Glutamatergic neuron (in vitro differentiated cells): Measurements from ENCODE around the gene STKLD1. TPM values are rescaled to one million over a fixed set of nuclear protein-coding genes. Genes with fewer than 3 reads are reported as not detected.
A peak's percentile ranks its signal among the peaks of the same experiment; 100 is the strongest.

ENCODE experiments used
- DNase-seq: peaks from one replicate; pipeline ENCODE4 v3.0.0; 2022
- H3K27ac Mint-ChIP-seq: one replicate; pipeline ENCODE4 v1.8.0; 2020; ENCODE audit warnings: mild to moderate bottlenecking, mixed read lengths, inconsistent platforms; ENCODE audit not compliant: unreplicated experiment
- H3K27me3 Mint-ChIP-seq: one replicate; pipeline ENCODE4 v1.8.0; 2020; ENCODE audit warnings: mild to moderate bottlenecking, moderate library complexity, mixed read lengths, inconsistent platforms; ENCODE audit not compliant: unreplicated experiment
- H3K36me3 Mint-ChIP-seq: one replicate; pipeline ENCODE4 v1.8.0; 2020; ENCODE audit warnings: mild to moderate bottlenecking, mixed read lengths, inconsistent platforms; ENCODE audit not compliant: unreplicated experiment
- H3K4me1 Mint-ChIP-seq: one replicate; pipeline ENCODE4 v1.8.0; 2020; ENCODE audit warnings: mild to moderate bottlenecking, low read depth, mixed read lengths, inconsistent platforms; ENCODE audit not compliant: unreplicated experiment
- H3K4me3 Mint-ChIP-seq: one replicate; pipeline ENCODE4 v1.8.0; 2020; ENCODE audit warnings: mild to moderate bottlenecking, mixed read lengths, inconsistent platforms; ENCODE audit not compliant: unreplicated experiment
- H3K9me3 Mint-ChIP-seq: one replicate; pipeline ENCODE4 v1.8.0; 2020; ENCODE audit warnings: mild to moderate bottlenecking, moderate library complexity, mixed read lengths, inconsistent platforms; ENCODE audit not compliant: unreplicated experiment
- total RNA-seq: library from RNA; stranded (reverse); fragmentation: NEBNext Ultra II Directional; extraction: Animal tissue kit (Norgen Biotek cat#: 25700); gene quantifications from one replicate; pipeline ENCODE4 v1.2.1, GENCODE V29; 2021; ENCODE audit not compliant: unreplicated experiment
- TF ChIP-seq, protein P1 (sequence below): fragments of 200-600 bp; sonication (generic); IDR thresholded peaks from one replicate; pipeline ENCODE4 v1.5.0; 2021; ENCODE audit not compliant: partially characterized antibody, unreplicated experiment

The STKLD1 gene
- total RNA-seq, 1 donor from 2014 or later, result 2.6 TPM

- Mint-ChIP-seq H3K27me3 (peaks cover 6% of the 10 kb centered on the region), H3K36me3 (peaks cover 17% of the 10 kb centered on the region), H3K9me3 (peaks cover 17% of the 10 kb centered on the region), H3K4me3 (no peak overlapping the region), H3K27ac (no peak overlapping the region), H3K4me1 (peaks cover 19% of the 10 kb centered on the region)
- peak; percentile 48 for DNase-seq
- TF ChIP-seq, protein P1, sequence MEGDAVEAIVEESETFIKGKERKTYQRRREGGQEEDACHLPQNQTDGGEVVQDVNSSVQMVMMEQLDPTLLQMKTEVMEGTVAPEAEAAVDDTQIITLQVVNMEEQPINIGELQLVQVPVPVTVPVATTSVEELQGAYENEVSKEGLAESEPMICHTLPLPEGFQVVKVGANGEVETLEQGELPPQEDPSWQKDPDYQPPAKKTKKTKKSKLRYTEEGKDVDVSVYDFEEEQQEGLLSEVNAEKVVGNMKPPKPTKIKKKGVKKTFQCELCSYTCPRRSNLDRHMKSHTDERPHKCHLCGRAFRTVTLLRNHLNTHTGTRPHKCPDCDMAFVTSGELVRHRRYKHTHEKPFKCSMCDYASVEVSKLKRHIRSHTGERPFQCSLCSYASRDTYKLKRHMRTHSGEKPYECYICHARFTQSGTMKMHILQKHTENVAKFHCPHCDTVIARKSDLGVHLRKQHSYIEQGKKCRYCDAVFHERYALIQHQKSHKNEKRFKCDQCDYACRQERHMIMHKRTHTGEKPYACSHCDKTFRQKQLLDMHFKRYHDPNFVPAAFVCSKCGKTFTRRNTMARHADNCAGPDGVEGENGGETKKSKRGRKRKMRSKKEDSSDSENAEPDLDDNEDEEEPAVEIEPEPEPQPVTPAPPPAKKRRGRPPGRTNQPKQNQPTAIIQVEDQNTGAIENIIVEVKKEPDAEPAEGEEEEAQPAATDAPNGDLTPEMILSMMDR, result peak; percentile 37
Observed at GRCh38 chr9:133351908-133352634, 24.1 kb upstream of the STKLD1 start.

DNA sequence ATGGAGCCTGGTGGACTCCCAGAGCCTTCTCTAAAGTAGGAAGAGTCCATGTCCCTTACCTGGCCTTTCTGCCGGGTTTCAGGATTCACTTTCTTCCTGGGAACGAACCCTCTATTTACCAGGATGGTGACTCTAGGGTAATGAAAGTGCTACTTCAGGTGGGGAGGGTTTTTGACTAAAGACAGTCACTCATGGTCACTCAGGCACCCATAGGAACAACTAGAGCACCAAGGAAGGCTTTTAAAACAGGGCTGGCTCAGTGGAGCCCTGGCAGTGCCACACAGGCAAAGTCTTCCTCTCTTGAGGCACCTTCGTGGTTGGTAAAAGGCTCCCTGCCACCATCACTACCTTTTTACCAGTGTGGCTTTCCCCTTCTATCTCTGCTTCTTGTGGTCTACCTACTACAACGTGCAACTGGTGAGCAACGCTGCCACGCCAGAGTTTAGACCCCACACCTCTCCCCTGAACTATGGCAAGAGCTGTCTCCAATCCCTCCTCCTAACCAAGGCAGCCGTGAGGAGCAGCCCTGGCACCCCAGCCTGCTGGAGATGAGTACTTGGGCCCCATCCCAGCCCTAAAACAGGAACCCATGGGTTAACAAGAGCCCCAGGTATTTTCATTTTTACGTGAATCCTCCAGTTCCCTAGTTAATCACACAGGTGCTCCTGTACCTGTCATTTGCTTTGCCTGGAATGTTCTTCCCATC lies 23.4 kb upstream of the STKLD1 start:
- DNase-seq, result no peak
- Mint-ChIP-seq H3K9me3 (peaks cover 17% of the 10 kb centered on the region), H3K4me1 (peaks cover 22% of the 10 kb centered on the region), H3K4me3 (peak overlapping the region; percentile 9), H3K36me3 (peaks cover 17% of the 10 kb centered on the region), H3K27me3 (peaks cover 6% of the 10 kb centered on the region), H3K27ac (peak overlapping the region; percentile 55)
- TF ChIP-seq, protein P1, result no peak

DNA sequence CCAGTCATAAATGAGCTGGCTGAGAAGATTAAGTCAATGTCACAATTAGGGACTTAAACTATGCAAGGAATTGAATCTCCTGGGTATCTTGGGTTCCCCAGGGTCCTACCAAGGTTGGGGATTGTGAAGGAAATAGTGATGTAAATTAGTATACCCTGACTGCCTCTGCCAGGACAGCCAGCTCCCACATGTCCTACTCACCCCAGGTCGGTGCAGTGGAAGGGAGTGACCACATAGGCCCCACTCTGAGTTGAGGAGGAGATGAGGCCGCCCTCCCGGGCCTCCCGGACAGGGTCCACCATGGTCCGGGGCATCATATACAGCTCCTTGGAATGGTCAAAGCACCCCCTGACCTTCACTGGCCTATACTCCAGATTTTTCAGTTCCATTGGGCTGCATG lies 22.6 kb upstream of the STKLD1 start:
- DNase-seq, result no peak
- Mint-ChIP-seq H3K27ac (peak overlapping the region; percentile 78), H3K4me1 (peaks cover 22% of the 10 kb centered on the region), H3K27me3 (peaks cover 7% of the 10 kb centered on the region), H3K4me3 (no peak overlapping the region), H3K9me3 (peaks cover 12% of the 10 kb centered on the region), H3K36me3 (peaks cover 16% of the 10 kb centered on the region)
- TF ChIP-seq, protein P1, result no peak

- DNase-seq, result no peak
- Mint-ChIP-seq H3K4me1 (peaks cover 18% of the 10 kb centered on the region), H3K9me3 (peaks cover 5% of the 10 kb centered on the region), H3K4me3 (peak overlapping the region; percentile 85), H3K27ac (peak overlapping the region; percentile 85), H3K36me3 (peaks cover 4% of the 10 kb centered on the region), H3K27me3 (peaks cover 4% of the 10 kb centered on the region)
- TF ChIP-seq, protein P1, result no peak
Observed at GRCh38 chr9:133354766-133355165, 21.4 kb upstream of the STKLD1 start.

- Mint-ChIP-seq H3K27me3 (peaks cover 4% of the 10 kb centered on the region), H3K9me3 (peaks cover 2% of the 10 kb centered on the region), H3K4me3 (peak overlapping the region; percentile 85), H3K4me1 (peaks cover 24% of the 10 kb centered on the region), H3K27ac (peak overlapping the region; percentile 91), H3K36me3 (peaks cover 3% of the 10 kb centered on the region)
- no peak for DNase-seq
- TF ChIP-seq, protein P1, result no peak
Observed at GRCh38 chr9:133355881-133356357, 20.2 kb upstream of the STKLD1 start.
